NCI-H345 treated with DMSO at 0.1 percent for 48 hours (cell line): ENCODE data around the gene RPL5.
"Not testable (repeated sequence)": the region's sequence is repeated elsewhere in the genome, so short reads cannot be mapped to it uniquely, and the experiment has no call there.

ENCODE experiments used
- DNase-seq: peaks from one replicate; lab custom pipeline; 2025; ENCODE audit not compliant: unreplicated experiment; lab: John Stamatoyannopoulos, UW

Gene RPL5

GRCh38 chr1:92831762-92832536 is at the start of gene RPL5:
RPL5 (plus strand) TSS chr1:92832040; CDS start chr1:92832115, 75 bp downstream.
- DNase-seq: peak; percentile 94

DNA sequence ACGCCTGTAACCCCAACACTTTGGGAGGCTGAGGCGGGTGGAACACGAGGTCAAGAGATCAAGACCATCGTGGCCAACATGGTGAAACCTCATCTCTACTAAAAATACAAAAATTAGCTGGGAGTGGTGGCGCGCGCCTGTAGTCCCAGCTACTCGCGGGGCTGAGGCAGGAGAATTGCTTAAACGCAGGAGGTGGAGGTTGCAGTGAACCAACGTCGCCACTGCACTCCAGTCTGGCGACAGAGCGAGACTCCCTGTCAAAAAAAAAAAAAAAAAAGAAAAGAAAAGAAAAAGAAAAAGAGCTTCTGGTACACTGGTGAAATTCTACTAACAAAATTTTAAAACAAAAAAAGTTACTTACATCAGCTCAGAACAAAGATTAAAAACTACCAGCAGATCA is 48.3 kb upstream of the RPL5 start:
- DNase-seq: not testable (repeated sequence)

DNA sequence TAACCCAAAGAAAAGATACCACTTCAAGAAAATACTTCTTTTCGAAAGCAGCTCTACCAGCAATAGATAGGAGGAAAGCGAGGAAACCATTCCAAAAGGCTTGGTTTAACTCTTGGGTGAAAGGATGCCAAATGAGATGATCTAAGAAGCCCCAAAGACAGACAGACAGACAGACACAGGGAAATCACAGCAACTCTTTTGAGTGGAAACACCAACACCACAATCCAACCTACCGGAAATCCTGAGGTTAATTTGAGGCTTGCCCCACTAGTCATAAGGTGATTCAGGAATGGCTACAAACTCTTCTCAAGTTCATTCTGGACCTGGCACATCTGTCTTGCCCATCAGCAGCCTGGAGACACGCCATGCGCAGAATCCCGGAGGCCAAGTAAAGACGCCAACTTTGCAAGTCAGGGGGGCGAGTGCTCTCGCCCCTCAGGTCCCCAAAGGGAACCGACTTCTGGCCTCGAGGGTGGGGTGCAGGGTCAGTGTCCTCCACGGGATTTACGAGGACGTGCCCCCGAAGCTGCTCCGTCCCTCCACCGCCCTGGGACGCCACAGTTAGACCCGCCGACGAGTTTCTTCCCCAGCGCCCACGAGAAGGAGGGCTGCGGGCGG is 47.7 kb upstream of the RPL5 start:
- DNase-seq: peak; percentile 7

DNA sequence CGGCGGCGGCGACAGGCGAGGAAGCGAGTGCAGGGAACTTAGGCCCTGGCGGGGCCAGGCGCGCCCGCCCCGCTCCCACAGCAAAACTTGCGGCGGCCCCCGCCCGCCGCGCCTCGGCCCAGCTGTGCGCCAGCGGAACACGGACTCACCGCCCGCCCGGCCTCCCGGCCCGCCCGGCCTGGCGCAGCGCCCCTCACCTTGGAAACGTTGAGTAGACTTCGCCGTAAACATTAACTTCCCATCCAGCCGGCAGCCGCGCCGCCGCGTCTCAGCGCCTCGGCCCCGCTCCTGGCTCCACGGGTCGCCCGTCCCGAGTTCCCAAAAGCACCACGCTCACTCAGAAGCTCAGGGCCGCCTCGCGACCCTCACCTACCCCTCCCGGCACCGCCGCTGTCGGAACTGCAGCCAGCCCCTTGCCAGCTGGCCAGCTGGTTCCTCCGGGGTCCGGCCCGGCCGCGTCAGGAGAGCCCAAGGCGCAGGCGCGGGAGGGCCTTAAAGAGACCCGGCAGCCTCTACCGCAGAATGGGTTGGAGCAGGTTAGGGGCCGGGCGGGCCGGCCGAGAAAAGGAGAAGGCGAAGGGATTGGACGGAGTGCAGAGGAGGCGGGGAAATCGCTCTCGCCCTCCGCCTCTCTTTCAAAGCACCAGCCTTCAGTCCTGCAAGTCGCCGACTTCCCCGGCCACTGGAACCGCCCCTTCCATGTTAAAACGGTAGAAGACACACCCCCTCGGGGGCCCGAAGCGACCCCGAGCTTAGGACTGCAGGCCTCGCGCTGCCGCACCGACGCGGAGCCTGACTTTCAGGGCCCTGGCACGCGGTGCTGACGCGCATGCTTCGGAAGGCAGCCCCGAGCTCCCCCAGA is 47.0 kb upstream of the RPL5 start, which contains the start of gene EVI5:
Gene EVI5, minus strand, starts transcription at position 470 of the 862 bp plus-strand sequence. CDS start 48,562 bp downstream, outside the sequence.
- peak; percentile 89 for DNase-seq

- DNase-seq: no peak
Observed at GRCh38 chr1:92786111-92786901, 45.5 kb upstream of the RPL5 start.

DNA sequence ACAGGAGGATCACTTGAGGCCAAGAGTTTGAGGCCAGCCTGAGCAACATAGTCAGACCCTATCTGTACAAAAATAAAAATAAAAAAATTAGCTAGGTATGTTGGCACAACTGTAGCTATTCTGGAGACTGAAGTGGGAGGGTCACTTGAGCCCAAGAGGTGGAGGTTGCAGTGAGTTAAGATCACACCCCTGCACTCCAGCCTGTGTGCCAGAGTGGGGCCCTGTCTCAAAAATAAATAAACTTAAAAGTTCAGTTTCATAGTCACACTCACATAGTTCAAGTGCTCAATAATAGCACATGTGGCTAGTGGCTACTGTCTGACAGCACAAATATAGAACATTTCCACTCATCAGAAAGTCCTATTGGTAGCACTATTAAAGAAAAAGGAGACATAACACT is 41.8 kb upstream of the RPL5 start:
- DNase-seq: no peak

- DNase-seq: no peak
Observed at GRCh38 chr1:92790867-92791266, 41.0 kb upstream of the RPL5 start.

DNA sequence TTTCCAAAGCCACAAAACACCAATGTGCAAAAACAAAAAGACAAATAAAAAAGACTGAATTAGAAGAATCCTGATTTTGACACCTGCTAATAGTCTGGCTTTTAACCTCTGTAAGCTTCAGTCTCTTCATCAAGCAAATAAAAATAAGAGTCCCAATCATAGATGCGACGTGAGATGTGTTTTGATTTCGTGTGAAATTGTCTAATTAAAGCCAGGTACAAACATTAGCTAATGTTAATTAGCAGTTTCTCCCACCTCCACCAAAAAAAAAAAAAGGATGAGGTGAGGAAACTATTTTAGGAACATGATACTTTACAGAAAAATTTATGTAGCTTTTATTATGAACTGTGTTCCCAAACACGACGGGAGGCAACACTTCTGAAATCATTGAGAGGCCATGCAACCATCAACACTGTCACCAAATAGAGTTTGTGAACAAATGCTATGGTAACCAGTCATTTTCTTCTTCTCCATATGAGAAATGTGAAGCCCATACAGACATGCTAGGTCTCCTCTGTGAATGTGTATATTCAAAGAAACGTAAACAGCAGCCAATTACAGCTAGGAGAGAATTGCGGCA is 40.3 kb upstream of the RPL5 start:
- no peak for DNase-seq

DNA sequence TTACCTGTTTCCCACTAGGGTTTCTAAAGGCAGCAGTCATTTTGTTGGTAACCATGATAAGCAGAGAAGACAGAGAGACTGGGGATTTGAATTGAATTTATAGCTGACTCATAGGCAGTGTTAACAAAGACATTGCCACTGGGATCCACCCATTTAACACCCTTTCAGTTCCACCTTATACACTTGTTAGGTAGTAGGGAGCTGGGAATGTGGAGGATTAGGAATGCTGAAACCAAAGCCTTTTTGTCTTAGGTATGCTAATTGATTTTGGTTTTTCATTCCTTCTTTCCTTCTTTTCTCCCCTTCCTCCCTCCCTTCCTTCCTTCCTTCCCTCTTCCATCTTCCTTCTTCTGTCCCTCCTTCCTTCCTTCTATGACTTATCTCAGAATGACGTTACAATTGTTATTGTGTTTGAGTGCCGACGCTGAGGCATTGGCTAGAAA is 39.5 kb upstream of the RPL5 start:
- no peak for DNase-seq

- DNase-seq: no peak
Observed at GRCh38 chr1:92795166-92795565, 36.7 kb upstream of the RPL5 start.

- DNase-seq: no peak
Observed at GRCh38 chr1:92797297-92797696, 34.5 kb upstream of the RPL5 start.

DNA sequence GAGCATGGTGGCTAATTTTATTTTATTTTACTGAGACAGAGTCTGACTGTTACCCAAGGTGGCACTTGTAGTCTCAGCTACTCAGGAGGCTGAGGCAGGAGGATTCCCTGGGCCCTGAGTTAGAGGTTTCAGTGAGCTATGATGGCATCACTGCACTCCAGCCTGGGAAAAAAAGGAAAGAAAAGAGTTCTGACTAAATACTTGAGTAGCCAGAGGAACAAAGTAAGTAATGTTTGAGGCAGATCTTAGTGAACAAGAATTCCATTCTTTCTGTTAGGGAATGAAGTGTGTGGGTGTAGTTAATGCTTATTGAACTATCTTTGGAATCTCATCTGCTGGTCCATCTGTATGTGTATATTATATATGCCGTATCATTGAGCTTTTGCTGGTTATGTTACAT is 33.9 kb upstream of the RPL5 start:
- no peak for DNase-seq

GRCh38 chr1:92803140-92803887 is 28.5 kb upstream of the RPL5 start:
- DNase-seq: no peak

- DNase-seq: no peak
Observed at GRCh38 chr1:92804721-92805201, 27.1 kb upstream of the RPL5 start.

GRCh38 chr1:92805216-92805615 is 26.6 kb upstream of the RPL5 start:
- no peak for DNase-seq

- no peak for DNase-seq
Observed at GRCh38 chr1:92808381-92808780, 23.5 kb upstream of the RPL5 start.

DNA sequence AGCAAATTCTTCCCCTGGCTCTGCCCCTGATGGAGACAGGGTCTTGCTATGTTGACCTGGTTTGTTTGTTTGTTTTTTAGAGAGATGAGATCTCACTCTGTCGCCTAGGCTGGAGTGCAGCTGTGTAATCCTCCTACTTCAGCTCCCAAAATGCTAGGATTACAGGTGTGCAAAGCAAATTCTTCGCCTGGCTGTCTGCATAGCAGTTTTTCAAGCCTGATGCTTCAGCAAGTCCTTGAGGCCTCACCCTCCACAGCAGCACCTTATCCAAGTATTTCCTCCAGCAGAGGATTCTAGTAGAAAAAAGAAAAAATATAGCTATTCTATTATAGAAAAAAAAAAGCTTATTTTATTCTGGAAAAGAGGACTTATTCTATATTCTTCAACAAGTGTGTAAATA is 15.1 kb upstream of the RPL5 start:
- no peak for DNase-seq

DNA sequence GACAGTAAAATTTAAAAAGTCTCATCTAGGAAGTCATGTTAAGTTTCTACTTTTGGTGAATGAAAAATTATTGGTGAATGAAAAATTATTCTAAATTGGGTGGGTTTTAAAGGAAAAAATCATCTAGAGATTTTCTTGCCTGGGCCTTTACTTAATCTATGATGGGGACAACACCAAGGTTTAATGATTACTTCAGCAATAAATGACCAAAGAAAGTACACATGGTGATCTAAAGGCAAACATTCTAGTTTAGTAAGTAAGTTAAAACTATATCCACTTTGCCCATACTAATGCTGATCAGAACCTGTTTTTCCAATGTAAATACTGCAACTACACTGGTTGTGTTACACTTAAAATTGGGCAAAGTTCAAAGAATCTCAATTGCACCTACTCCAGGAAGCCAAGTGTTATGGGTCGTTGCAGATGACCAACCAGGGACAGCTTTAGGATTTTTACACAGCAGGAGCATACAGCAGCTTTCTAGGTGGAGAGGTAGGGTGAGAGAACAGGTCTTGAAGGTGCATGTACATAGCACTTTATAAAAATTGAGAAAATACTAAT is 14.6 kb upstream of the RPL5 start:
- DNase-seq: no peak
